Measurements from ENCODE around the gene HSCB. TPM values are rescaled to one million over a fixed set of nuclear protein-coding genes. Genes with fewer than 3 reads are reported as not detected.
"Not testable (repeated sequence)": the region's sequence is repeated elsewhere in the genome, so short reads cannot be mapped to it uniquely, and the experiment has no call there.

HSCB gene
- total RNA-seq, 1 experiment from 2014 or later: 17.1 TPM

GRCh38 chr22:28791124-28791523 is 49.3 kb downstream of the HSCB start:
- no peak for DNase-seq (ENCODE audit: low read depth)

GRCh38 chr22:28791841-28792490 is 50.1 kb downstream of the HSCB start:
- DNase-seq (ENCODE audit: low read depth): no peak

- no peak for DNase-seq (ENCODE audit: low read depth)
These were observed 50.9 kb downstream of the HSCB start for GRCh38 chr22:28792491-28793383.

GRCh38 chr22:28793976-28794584 is 52.2 kb downstream of the HSCB start:
- DNase-seq (ENCODE audit: low read depth): no peak

GRCh38 chr22:28795071-28795693 is 53.3 kb downstream of the HSCB start:
- DNase-seq (ENCODE audit: low read depth): no peak

- no peak for DNase-seq (ENCODE audit: low read depth)
These were observed 54.4 kb downstream of the HSCB start for GRCh38 chr22:28795932-28796856.

GRCh38 chr22:28798810-28799605 is 57.2 kb downstream of the HSCB start:
- peak; percentile 78 for DNase-seq (ENCODE audit: low read depth)

GRCh38 chr22:28799606-28800307 is 57.9 kb downstream of the HSCB start:
- peak; percentile 58 for DNase-seq (ENCODE audit: low read depth)

- peak; percentile 89 for DNase-seq (ENCODE audit: low read depth)
These were observed 58.6 kb downstream of the HSCB start, which contains the start of gene XBP1 for GRCh38 chr22:28800308-28801041. XBP1 (minus strand) TSS chr22:28800569.

- no peak for DNase-seq (ENCODE audit: low read depth)
These were observed 60.2 kb downstream of the HSCB start for GRCh38 chr22:28801845-28802594.

- DNase-seq (ENCODE audit: low read depth): no peak
These were observed 60.8 kb downstream of the HSCB start for GRCh38 chr22:28802595-28803123.

GRCh38 chr22:28805426-28805825 is 63.6 kb downstream of the HSCB start:
- not testable (repeated sequence) for DNase-seq (ENCODE audit: low read depth)

Other genes starting within 250 kb of the HSCB start
- gene TTC28, start 62.2 kb upstream of the HSCB start, total RNA-seq (2014; rRNA removed; shearing (Covaris generic)): 0.96 and 1.2 TPM in 2 replicates
- 23.7 and 28.9 TPM in 2 replicates for gene CHEK2, start 219 bp upstream of the HSCB start, total RNA-seq (2014; rRNA removed; shearing (Covaris generic))
- 19.2 TPM in 2 replicates for gene CCDC117, start 30.7 kb downstream of the HSCB start, total RNA-seq (2014; rRNA removed; shearing (Covaris generic))
- gene XBP1, start 58.5 kb downstream of the HSCB start, total RNA-seq (2014; rRNA removed; shearing (Covaris generic)): 141 and 156 TPM in 2 replicates
- gene ZNRF3, start 141.5 kb downstream of the HSCB start, total RNA-seq (2014; rRNA removed; shearing (Covaris generic)): 2.3 and 2.7 TPM in 2 replicates